Right ventricle myocardium inferior (tissue), 1 donor: ENCODE measurements around the gene VAMP4. TPM values are rescaled to one million over a fixed set of nuclear protein-coding genes. Genes with fewer than 3 reads are reported as not detected.
"Not testable (repeated sequence)": the region's sequence is repeated elsewhere in the genome, so short reads cannot be mapped to it uniquely, and the experiment has no call there.

Source experiments
- ATAC-seq: fragments of 200-7000 bp; cut with Tn5 transposase; one replicate; pipeline ENCODE4 v1.9.1; 2020; ENCODE audit warnings: mild to moderate bottlenecking, moderate library complexity
- DNase-seq: peaks from one replicate; pipeline ENCODE4 v3.0.0; 2021; ENCODE audit errors: missing footprints
- intact Hi-C: fragments of 100-400 bp; cut with DNase I; formaldehyde crosslinking; loops from one replicate; pipeline ENCODE4 v1.11.0; 2022
- total RNA-seq: library from RNA; stranded (reverse); fragmentation: NEBNext Ultra II Directional; extraction: Animal tissue kit (Norgen Biotek cat#: 25700); gene quantifications from one replicate; pipeline ENCODE4 v1.2.1, GENCODE V29; 2021
- donor health status: DM: no; HTN: yes; CAD: no; lungs with severe emphysema.

Gene VAMP4
- total RNA-seq, 1 donor from 2014 or later = 11.4 TPM

GRCh38 chr1:171754353-171754705 lies 12.5 kb upstream of the VAMP4 start:
- ATAC-seq (no peak), DNase-seq (no peak)
- intact Hi-C loops = no loop called here

DNA sequence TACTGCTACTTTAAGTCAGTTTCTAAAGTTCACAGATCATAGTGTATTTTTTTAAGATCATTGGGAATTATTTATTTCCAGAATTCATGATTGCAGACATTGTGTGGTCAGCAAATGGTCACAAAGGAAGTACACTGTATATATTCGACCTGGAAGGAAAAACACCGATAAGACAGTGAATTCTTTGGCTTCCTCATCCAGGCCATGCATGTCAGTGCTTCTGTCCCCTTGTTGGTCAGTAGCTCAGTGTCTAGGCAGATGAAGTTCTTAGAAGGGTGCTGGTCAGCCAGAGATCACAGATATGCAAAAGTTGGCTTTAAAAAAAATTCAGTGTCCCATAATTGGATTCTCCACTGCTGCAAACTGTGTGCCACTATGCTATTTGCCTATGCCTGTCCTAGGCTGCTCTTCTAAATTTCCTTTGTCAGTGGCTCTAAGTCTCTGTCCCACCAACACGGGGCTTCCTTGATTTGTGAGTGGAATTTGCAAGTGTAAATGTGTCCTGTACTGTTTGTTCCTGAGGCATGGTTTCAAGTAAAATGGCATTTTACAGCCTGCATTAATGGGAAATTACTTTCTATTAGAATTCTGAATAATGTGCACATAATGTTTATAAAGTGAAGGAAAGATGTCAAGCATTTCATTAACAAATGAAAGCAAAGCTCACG lies 12.0 kb upstream of the VAMP4 start:
- intact Hi-C loops = no loop called here
- ATAC-seq = no peak
- DNase-seq = no peak

DNA sequence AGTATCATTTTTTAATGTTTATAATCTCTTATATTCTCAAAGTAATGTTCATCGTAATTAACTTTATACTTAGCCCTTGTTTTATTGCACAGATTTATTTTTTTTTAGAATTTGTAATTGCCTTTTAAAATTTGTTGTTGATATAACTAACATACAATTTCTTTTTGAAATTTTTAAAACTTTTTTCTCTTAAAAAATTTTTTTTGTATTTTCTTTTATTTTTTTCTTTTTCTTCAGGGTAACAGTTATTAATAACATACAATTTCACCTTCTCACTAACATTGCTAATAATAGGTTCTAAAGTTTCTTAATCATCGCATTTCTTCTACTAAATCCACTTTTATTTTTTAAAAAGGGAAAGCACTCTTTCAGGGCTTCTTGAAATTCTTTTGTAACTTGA lies 11.3 kb upstream of the VAMP4 start:
- intact Hi-C loops = no loop called here
- DNase-seq (no peak), ATAC-seq (no peak)

GRCh38 chr1:171751221-171751620 lies 9.4 kb upstream of the VAMP4 start:
- intact Hi-C loops = no loop called here
- no peak for ATAC-seq
- no peak for DNase-seq

- DNase-seq = no peak
- no peak for ATAC-seq
- intact Hi-C loops = no loop called here
Observed at GRCh38 chr1:171748651-171749050, 6.8 kb upstream of the VAMP4 start.

DNA sequence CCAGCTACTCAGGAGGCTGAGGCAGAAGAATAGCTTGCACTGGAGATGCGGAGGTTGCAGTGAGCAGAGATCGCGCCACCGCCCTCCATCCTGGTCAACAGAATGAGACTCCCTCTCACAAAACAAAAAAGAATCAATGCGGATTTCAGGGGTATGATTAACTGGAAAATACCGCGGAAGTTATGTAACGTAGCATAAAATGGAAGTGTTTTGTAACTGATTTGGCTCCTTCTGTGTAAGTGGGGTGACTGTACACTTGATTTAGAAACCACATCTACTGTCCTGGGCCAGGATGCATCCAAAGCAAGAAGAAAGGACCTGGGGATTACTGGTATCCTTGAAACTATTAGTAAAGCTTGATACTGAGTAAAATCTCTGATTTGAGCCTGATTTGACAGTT lies 3.1 kb upstream of the VAMP4 start:
- ATAC-seq = no peak
- no peak for DNase-seq
- intact Hi-C loops = no loop called here

- ATAC-seq (peak; percentile 21), DNase-seq (no peak)
- intact Hi-C loops = no loop called here
Observed at GRCh38 chr1:171743081-171743870, 1.4 kb upstream of the VAMP4 start.

DNA sequence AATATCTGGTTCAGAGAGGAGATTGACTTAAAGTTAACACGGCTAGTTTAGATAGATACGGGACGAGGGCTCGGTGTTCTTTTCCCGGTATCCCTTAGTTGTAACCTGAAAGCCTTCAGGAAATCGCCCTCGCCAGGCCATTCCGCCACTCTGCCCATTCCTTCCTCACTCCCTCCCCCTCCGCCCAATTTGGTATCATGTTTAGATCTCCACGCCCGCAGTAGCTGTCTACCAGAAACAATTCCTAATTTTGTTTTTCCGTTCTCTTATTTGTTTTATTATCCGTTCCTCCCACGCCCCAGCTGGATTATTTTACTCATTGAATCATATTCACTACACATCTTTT lies 685 bp upstream of the VAMP4 start:
- DNase-seq = no peak
- peak; percentile 52 for ATAC-seq
- intact Hi-C loops = loop anchor here (1.0 kb wide), 2 partner anchors 39 to 97 kb away; partner anchors contain the start of gene METTL13

DNA sequence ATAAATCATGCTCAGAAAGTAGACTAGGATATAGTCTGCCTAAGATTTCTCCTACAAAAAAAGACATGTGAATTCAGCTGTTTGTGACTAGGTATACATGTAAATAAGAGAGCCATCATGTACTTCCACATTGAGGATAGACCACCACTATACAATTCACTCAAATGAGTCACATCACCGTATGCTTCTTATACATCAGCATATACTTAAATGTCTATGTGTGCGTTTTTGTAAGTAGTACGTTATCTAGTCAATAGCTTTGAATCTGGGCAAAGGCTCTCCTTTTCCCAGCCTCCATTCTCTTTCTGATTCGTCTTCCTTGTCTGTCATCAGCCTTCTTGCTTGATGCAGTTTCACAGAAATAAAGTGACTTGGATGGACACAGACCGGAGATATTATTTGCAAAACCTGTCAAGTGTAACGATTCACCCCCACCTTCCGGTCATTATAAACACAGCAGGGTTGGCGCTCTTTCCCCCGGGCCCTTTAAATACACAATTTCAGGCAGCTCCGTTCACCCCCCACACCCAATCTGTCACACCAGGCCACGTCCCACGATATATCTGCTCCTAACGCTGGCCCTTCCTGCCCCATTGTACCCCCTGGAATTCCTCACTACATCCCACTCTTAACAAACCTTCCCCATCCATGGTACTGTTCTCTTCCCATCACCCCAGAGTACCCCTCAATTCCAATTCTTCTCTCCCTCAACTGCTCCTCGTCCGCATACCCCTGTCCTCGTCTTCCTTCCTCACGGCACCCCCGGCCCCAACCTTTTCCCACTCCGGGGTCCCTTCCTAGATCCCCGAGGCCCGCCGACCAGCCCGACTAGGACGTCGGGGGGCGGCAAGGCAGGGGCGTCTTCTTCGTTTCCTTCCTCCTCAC lies 636 bp downstream of the VAMP4 start:
- DNase-seq (no peak), ATAC-seq (peak; percentile 40)
- intact Hi-C loops = loop anchor here (1.0 kb wide), 1 partner anchor 791 kb away; no protein-coding TSS in a partner anchor

DNA sequence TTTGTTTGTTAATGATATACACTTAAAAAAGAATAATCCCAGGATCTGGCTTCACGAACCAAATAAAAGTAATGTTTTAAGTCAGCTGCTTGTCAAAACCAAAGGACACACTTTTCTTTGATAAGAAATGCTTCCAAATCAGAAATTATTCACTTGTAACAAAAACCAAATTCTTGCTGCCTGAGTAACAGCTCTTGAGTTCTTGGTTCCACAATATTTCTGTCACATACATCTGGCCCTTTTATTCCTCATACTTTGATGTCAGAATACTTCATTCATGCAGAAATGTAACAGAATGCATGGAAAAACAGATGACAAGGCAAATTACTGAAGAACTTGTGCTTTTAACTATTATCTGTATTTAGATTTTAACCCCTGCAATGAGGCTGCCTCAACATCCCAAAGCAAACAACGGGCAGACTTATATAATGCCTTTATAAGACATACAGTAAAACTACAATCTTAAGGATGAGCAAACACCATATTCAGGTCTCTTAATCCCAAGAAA lies 1.5 kb downstream of the VAMP4 start:
- no peak for ATAC-seq
- intact Hi-C loops = no loop called here
- DNase-seq = no peak

DNA sequence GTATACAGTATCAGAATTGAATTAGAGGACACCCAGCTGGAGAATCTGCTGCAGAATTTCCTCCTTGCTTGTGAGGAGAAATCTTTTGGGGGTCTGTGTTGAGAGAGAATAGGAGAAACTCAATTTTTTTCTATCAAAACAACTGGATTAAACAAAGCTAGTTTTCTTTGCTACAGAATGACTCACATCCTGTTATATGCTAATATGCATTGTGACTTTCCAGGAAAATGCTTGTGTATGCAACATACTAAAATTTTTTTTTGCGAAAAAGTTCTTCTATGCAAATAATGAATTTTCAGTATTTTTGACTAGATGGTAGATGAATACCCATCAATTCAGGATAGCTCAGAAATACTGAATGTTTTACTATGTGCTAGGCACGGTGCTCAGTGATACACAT lies 2.2 kb downstream of the VAMP4 start:
- intact Hi-C loops = no loop called here
- ATAC-seq = no peak
- DNase-seq = no peak

- intact Hi-C loops = no loop called here
- DNase-seq (no peak), ATAC-seq (no peak)
Observed at GRCh38 chr1:171738911-171739310, 3.0 kb downstream of the VAMP4 start.

GRCh38 chr1:171736196-171736595 lies 5.7 kb downstream of the VAMP4 start:
- intact Hi-C loops = no loop called here
- no peak for DNase-seq
- no peak for ATAC-seq

GRCh38 chr1:171730052-171730451 lies 11.8 kb downstream of the VAMP4 start:
- ATAC-seq = no peak
- no peak for DNase-seq
- intact Hi-C loops = no loop called here

GRCh38 chr1:171727778-171728177 lies 14.1 kb downstream of the VAMP4 start:
- ATAC-seq (no peak), DNase-seq (no peak)
- intact Hi-C loops = no loop called here

DNA sequence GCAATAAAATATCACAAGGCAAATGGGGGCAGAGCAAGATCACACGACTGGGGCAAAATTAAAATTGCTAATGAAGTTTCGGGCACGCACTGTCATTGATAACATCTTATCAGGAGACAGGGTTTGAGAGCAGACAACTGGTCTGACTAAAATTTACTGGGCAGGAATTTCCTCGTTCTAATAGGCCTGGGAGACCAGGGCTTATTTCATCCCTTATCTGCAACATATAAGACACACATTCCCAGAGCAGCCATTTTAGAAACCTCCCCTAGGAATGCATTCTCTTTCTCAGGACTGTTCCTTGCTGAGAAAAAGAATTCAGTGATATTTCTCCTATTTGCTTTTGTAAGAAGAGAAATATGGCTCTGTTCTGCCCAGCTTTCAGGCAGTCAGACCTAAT lies 18.7 kb downstream of the VAMP4 start:
- ATAC-seq, DNase-seq, intact Hi-C loops: not testable (repeated sequence)

- ATAC-seq (no peak), DNase-seq (no peak)
- intact Hi-C loops = no loop called here
Observed at GRCh38 chr1:171718848-171719247, 23.0 kb downstream of the VAMP4 start.

- ATAC-seq (no peak), DNase-seq (no peak)
- intact Hi-C loops = no loop called here
Observed at GRCh38 chr1:171718216-171718615, 23.6 kb downstream of the VAMP4 start.

- ATAC-seq = peak; percentile 60
- DNase-seq = no peak
- intact Hi-C loops = loop anchor here (1.0 kb wide), 1 partner anchor 72 kb away; no protein-coding TSS in a partner anchor
Observed at GRCh38 chr1:171717062-171717718, 24.7 kb downstream of the VAMP4 start.
